ENCODE data around the gene BCL2L1.

The BCL2L1 gene

GRCh38 chr20:31731321-31731717, 8.7 kb upstream of the BCL2L1 start:
- DNase-seq (ENCODE audit: low read depth, low spot score) = no peak

- DNase-seq (ENCODE audit: low read depth, low spot score) = peak; percentile 97
These were observed 831 bp upstream of the BCL2L1 start for GRCh38 chr20:31723319-31724078.

- DNase-seq (ENCODE audit: low read depth, low spot score) = no peak
These were observed 326 bp upstream of the BCL2L1 start for GRCh38 chr20:31723069-31723318.

GRCh38 chr20:31721408-31722256, 1.0 kb downstream of the BCL2L1 start:
- DNase-seq (ENCODE audit: low read depth, low spot score) = no peak

- DNase-seq (ENCODE audit: low read depth, low spot score) = no peak
These were observed 1.9 kb downstream of the BCL2L1 start for GRCh38 chr20:31720486-31721407.

- no peak for DNase-seq (ENCODE audit: low read depth, low spot score)
These were observed 2.8 kb downstream of the BCL2L1 start for GRCh38 chr20:31719644-31720485.

- no peak for DNase-seq (ENCODE audit: low read depth, low spot score)
These were observed 3.6 kb downstream of the BCL2L1 start for GRCh38 chr20:31718952-31719643.

- no peak for DNase-seq (ENCODE audit: low read depth, low spot score)
These were observed 5.0 kb downstream of the BCL2L1 start for GRCh38 chr20:31717478-31718201.

- no peak for DNase-seq (ENCODE audit: low read depth, low spot score)
These were observed 5.7 kb downstream of the BCL2L1 start for GRCh38 chr20:31716818-31717477.

GRCh38 chr20:31716351-31716750, 6.3 kb downstream of the BCL2L1 start:
- DNase-seq (ENCODE audit: low read depth, low spot score) = no peak

GRCh38 chr20:31715766-31716165, 6.9 kb downstream of the BCL2L1 start:
- DNase-seq (ENCODE audit: low read depth, low spot score) = no peak

GRCh38 chr20:31713312-31714273, 9.1 kb downstream of the BCL2L1 start:
- peak; percentile 52 for DNase-seq (ENCODE audit: low read depth, low spot score)

- peak; percentile 33 for DNase-seq (ENCODE audit: low read depth, low spot score)
These were observed 9.9 kb downstream of the BCL2L1 start for GRCh38 chr20:31712564-31713311.

GRCh38 chr20:31712112-31712553, 10.5 kb downstream of the BCL2L1 start:
- DNase-seq (ENCODE audit: low read depth, low spot score) = no peak

GRCh38 chr20:31711179-31712111, 11.2 kb downstream of the BCL2L1 start:
- DNase-seq (ENCODE audit: low read depth, low spot score) = no peak

- DNase-seq (ENCODE audit: low read depth, low spot score) = no peak
These were observed 12.1 kb downstream of the BCL2L1 start for GRCh38 chr20:31710423-31711108.

Measured in smooth muscle cell of the brain vasculature (primary cell).